HepG2 (cell line): ENCODE data around the gene PTRHD1. TPM values are rescaled to one million over a fixed set of nuclear protein-coding genes. Genes with fewer than 3 reads are reported as not detected.

Source experiments
- HES4 ChIP-seq: sonication (generic); formaldehyde crosslinking; IDR thresholded peaks from 2 replicates; pipeline ENCODE4 v1.9.0; 2021; ENCODE audit warnings: mild to moderate bottlenecking, missing genetic modification reagents, borderline replicate concordance
- MAFF ChIP-seq: IDR thresholded peaks from 2 replicates; pipeline ENCODE4 v1.6.1; 2011; ENCODE audit warnings: low read depth, low read length, improper control_type of control experiment
- MEIS2 ChIP-seq: sonication (generic); formaldehyde crosslinking; IDR thresholded peaks from 2 replicates; pipeline ENCODE4 v1.9.0; 2021; ENCODE audit warnings: mild to moderate bottlenecking, missing genetic modification reagents
- SALL1 ChIP-seq: sonication (generic); formaldehyde crosslinking; IDR thresholded peaks from 2 replicates; pipeline ENCODE4 v1.8.0; 2022; ENCODE audit warnings: mild to moderate bottlenecking, missing genetic modification reagents
- ZFP36 ChIP-seq: fragments of 150-350 bp; IDR thresholded peaks from 2 replicates; pipeline ENCODE4 v1.6.1; 2018; ENCODE audit warnings: borderline replicate concordance, low read length, low read depth; ENCODE audit not compliant: partially characterized antibody
- ZFP90 ChIP-seq: sonication (generic); formaldehyde crosslinking; IDR thresholded peaks from 2 replicates; pipeline ENCODE4 v1.8.0; 2022; ENCODE audit warnings: missing genetic modification reagents, mild to moderate bottlenecking, inconsistent platforms, borderline replicate concordance
- ZMYM2 ChIP-seq: sonication (generic); formaldehyde crosslinking; IDR thresholded peaks from 2 replicates; pipeline ENCODE4 v1.8.0; 2022; ENCODE audit warnings: mild to moderate bottlenecking, missing genetic modification reagents
- ZNF3 ChIP-seq: IDR thresholded peaks from 2 replicates; pipeline ENCODE4 v1.7.0; 2017; ENCODE audit warnings: inconsistent platforms
- ZNF367 ChIP-seq: sonication (generic); formaldehyde crosslinking; IDR thresholded peaks from 2 replicates; pipeline ENCODE4 v1.4.0; 2020; ENCODE audit warnings: missing genetic modification reagents, borderline replicate concordance
- ZNF747 ChIP-seq: sonication (generic); formaldehyde crosslinking; IDR thresholded peaks from 2 replicates; pipeline ENCODE4 v1.8.1; 2023; ENCODE audit warnings: missing genetic modification reagents, mild to moderate bottlenecking, borderline replicate concordance
- ZNF792 ChIP-seq: IDR thresholded peaks from 2 replicates; pipeline ENCODE4 v1.6.1; 2016
- polyA plus RNA-seq, 8 experiments: library from polyadenylated mRNA; depleted of rRNA in 3 of 8; stranded (reverse) in 7 of 8; unstranded in 1 of 8; fragments of >200 nt; fragmentation: Illumina TruSeq in 4 of 8; extraction: Trizol in 4 of 8; gene quantifications; 2 replicates each; pipeline versions ENCODE4 v1.2.1 to v1.2.3, GENCODE V29; 2011 to 2016; ENCODE audit warnings: low read depth in 4 of 8, missing spikeins in 1 of 8, mixed read lengths in 1 of 8; ENCODE audit not compliant: insufficient read depth in 1 of 8
- total RNA-seq, 5 experiments: library from RNA; depleted of rRNA; stranded (reverse); fragments of >200 nt; fragmentation: Illumina TruSeq; extraction: Trizol; gene quantifications; 2 replicates each; pipeline ENCODE4 v1.2.3, GENCODE V29; 2016; ENCODE audit warnings: low read depth in 1 of 5
- TF ChIP-seq, protein P1 (sequence below): sonication (generic); formaldehyde crosslinking; IDR thresholded peaks from 2 replicates; pipeline ENCODE4 v1.9.0; 2022; ENCODE audit warnings: low read depth, missing genetic modification reagents
- TF ChIP-seq, protein P2 (sequence below): sonication (generic); formaldehyde crosslinking; IDR thresholded peaks from 2 replicates; pipeline ENCODE4 v1.4.0; 2020; ENCODE audit warnings: missing genetic modification reagents, mild to moderate bottlenecking, borderline replicate concordance
- TF ChIP-seq, protein P3 (sequence below): sonication (generic); formaldehyde crosslinking; IDR thresholded peaks from 2 replicates; pipeline ENCODE4 v1.4.0; 2020; ENCODE audit warnings: missing genetic modification reagents, borderline replicate concordance
- TF ChIP-seq, protein P4 (sequence below): sonication (generic); formaldehyde crosslinking; IDR thresholded peaks from 2 replicates; pipeline ENCODE4 v1.4.0; 2020; ENCODE audit warnings: missing genetic modification reagents
- TF ChIP-seq, protein P5 (sequence below): sonication (generic); formaldehyde crosslinking; IDR thresholded peaks from 2 replicates; pipeline ENCODE4 v1.4.0; 2020; ENCODE audit warnings: low read depth, missing genetic modification reagents

Gene PTRHD1
- total and polyA plus RNA-seq, 2 of the 13 experiments (the other 11 are each of a cell fraction or from before 2014, with no cell fraction given), result 72.6 to 90.8 TPM

DNA sequence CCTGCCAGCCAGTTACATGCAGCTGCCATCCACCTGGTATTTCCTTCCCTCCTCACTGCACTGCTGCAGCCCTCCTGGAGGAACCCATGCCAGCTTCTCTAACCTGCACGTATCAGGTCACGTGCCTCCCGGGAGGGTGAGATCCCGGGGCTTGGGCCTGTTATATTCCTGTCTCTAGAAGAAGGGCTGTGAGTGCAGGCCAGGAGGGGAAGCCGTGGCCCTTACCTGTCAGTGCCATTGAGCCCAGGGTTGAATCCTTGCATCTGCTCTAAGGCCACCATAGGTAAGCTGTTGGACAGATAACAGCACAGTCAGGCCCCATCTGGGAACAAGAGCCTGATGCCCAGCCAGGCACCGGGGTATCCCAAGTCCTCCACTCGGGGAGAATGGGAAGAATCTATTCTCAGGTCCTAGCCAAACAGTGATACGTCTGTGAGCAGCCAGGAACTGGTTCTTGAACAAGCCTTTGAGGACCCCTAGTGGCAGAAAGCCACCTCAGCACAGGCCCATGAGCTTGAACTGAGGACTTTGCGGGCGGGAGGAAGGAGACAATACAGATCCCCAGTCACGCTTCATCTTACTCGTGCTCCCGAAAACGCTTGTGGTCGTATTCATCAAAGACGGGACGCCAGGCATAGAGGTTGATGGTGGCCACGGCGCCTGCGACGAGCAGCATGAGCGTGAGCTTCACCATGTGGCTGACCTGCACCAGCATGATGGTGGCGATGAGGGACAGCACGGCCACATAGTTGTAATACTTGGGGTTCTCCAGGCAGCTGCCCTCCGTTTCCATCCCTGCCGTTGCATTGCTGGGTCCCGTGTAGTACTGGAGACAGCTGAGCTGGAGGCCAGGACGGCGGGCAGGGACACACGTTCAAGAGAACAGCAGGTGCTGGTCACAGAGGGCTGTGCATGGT lies 34.4 kb upstream of the PTRHD1 start (continued):
- TF ChIP-seq, protein P1, sequence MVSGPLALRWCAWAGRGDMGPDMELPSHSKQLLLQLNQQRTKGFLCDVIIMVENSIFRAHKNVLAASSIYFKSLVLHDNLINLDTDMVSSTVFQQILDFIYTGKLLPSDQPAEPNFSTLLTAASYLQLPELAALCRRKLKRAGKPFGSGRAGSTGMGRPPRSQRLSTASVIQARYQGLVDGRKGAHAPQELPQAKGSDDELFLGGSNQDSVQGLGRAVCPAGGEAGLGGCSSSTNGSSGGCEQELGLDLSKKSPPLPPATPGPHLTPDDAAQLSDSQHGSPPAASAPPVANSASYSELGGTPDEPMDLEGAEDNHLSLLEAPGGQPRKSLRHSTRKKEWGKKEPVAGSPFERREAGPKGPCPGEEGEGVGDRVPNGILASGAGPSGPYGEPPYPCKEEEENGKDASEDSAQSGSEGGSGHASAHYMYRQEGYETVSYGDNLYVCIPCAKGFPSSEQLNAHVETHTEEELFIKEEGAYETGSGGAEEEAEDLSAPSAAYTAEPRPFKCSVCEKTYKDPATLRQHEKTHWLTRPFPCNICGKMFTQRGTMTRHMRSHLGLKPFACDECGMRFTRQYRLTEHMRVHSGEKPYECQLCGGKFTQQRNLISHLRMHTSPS, result no peak
- TF ChIP-seq, protein P2, sequence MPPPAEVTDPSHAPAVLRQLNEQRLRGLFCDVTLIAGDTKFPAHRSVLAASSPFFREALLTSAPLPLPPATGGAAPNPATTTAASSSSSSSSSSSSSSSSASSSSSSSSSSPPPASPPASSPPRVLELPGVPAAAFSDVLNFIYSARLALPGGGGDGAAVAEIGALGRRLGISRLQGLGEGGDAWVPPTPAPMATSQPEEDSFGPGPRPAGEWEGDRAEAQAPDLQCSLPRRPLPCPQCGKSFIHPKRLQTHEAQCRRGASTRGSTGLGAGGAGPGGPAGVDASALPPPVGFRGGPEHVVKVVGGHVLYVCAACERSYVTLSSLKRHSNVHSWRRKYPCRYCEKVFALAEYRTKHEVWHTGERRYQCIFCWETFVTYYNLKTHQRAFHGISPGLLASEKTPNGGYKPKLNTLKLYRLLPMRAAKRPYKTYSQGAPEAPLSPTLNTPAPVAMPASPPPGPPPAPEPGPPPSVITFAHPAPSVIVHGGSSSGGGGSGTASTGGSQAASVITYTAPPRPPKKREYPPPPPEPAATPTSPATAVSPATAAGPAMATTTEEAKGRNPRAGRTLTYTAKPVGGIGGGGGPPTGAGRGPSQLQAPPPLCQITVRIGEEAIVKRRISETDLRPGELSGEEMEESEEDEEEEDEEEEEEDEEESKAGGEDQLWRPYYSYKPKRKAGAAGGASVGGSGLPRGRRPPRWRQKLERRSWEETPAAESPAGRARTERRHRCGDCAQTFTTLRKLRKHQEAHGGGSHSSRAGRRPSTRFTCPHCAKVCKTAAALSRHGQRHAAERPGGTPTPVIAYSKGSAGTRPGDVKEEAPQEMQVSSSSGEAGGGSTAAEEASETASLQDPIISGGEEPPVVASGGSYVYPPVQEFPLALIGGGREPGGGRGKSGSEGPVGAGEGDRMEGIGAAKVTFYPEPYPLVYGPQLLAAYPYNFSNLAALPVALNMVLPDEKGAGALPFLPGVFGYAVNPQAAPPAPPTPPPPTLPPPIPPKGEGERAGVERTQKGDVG (CRISPR knock-in tag), result peak; percentile 30; the same call in 1 of the 2 replicates
- TF ChIP-seq, protein P3, sequence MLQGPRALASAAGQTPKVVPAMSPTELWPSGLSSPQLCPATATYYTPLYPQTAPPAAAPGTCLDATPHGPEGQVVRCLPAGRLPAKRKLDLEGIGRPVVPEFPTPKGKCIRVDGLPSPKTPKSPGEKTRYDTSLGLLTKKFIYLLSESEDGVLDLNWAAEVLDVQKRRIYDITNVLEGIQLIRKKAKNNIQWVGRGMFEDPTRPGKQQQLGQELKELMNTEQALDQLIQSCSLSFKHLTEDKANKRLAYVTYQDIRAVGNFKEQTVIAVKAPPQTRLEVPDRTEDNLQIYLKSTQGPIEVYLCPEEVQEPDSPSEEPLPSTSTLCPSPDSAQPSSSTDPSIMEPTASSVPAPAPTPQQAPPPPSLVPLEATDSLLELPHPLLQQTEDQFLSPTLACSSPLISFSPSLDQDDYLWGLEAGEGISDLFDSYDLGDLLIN (CRISPR knock-in tag), result 0 out of 2 replicates have a peak, but pooled peaks have one; percentile 26
- no peak for TF ChIP-seq ZNF792 (CRISPR knock-in tag)
- TF ChIP-seq ZFP36, result peak; percentile 15
- TF ChIP-seq, protein P4, sequence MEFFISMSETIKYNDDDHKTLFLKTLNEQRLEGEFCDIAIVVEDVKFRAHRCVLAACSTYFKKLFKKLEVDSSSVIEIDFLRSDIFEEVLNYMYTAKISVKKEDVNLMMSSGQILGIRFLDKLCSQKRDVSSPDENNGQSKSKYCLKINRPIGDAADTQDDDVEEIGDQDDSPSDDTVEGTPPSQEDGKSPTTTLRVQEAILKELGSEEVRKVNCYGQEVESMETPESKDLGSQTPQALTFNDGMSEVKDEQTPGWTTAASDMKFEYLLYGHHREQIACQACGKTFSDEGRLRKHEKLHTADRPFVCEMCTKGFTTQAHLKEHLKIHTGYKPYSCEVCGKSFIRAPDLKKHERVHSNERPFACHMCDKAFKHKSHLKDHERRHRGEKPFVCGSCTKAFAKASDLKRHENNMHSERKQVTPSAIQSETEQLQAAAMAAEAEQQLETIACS (CRISPR knock-in tag), result 0 out of 2 replicates have a peak, but pooled peaks have one; percentile 27
- 0 out of 2 replicates have a peak, but pooled peaks have one; percentile 77 for TF ChIP-seq ZFP90 (CRISPR knock-in tag)
- TF ChIP-seq MAFF, result no peak
- TF ChIP-seq ZMYM2 (CRISPR knock-in tag), result no peak
- no peak for TF ChIP-seq ZNF367 (CRISPR knock-in tag)
- TF ChIP-seq ZNF747 (CRISPR knock-in tag), result no peak; the same call in 1 of the 2 replicates
- TF ChIP-seq, protein P5, sequence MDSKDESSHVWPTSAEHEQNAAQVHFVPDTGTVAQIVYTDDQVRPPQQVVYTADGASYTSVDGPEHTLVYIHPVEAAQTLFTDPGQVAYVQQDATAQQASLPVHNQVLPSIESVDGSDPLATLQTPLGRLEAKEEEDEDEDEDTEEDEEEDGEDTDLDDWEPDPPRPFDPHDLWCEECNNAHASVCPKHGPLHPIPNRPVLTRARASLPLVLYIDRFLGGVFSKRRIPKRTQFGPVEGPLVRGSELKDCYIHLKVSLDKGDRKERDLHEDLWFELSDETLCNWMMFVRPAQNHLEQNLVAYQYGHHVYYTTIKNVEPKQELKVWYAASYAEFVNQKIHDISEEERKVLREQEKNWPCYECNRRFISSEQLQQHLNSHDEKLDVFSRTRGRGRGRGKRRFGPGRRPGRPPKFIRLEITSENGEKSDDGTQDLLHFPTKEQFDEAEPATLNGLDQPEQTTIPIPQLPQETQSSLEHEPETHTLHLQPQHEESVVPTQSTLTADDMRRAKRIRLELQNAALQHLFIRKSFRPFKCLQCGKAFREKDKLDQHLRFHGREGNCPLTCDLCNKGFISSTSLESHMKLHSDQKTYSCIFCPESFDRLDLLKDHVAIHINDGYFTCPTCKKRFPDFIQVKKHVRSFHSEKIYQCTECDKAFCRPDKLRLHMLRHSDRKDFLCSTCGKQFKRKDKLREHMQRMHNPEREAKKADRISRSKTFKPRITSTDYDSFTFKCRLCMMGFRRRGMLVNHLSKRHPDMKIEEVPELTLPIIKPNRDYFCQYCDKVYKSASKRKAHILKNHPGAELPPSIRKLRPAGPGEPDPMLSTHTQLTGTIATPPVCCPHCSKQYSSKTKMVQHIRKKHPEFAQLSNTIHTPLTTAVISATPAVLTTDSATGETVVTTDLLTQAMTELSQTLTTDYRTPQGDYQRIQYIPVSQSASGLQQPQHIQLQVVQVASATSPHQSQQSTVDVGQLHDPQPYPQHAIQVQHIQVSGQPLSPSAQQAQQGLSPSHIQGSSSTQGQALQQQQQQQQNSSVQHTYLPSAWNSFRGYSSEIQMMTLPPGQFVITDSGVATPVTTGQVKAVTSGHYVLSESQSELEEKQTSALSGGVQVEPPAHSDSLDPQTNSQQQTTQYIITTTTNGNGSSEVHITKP (CRISPR knock-in tag), result 0 out of 2 replicates have a peak, but pooled peaks have one; percentile 27
- TF ChIP-seq SALL1 (CRISPR knock-in tag), result peak; percentile 70; the same call in 1 of the 2 replicates
- 0 out of 2 replicates have a peak, but pooled peaks have one; percentile 12 for TF ChIP-seq MEIS2
- TF ChIP-seq HES4 (CRISPR knock-in tag), result 0 out of 2 replicates have a peak, but pooled peaks have one; percentile 15
- no peak for TF ChIP-seq ZNF3 (CRISPR knock-in tag)
